ENCODE measurements around the gene SIPA1L3. TPM values are rescaled to one million over a fixed set of nuclear protein-coding genes. Genes with fewer than 3 reads are reported as not detected.
A peak's percentile ranks its signal among the peaks of the same experiment; 100 is the strongest.

Gene SIPA1L3
- polyA plus RNA-seq, 4 donors = 23.3 to 30.6 (median 23.9) TPM

- no peak for DNase-seq (ENCODE audit: low read depth in 4 of 4, low spot score in 3 of 4)
These were observed 68.1 kb downstream of the SIPA1L3 start for GRCh38 chr19:37975071-37975470.

GRCh38 chr19:37975596-37976515, 68.8 kb downstream of the SIPA1L3 start:
- DNase-seq (ENCODE audit: low read depth in 4 of 4, low spot score in 3 of 4) = no peak

DNA sequence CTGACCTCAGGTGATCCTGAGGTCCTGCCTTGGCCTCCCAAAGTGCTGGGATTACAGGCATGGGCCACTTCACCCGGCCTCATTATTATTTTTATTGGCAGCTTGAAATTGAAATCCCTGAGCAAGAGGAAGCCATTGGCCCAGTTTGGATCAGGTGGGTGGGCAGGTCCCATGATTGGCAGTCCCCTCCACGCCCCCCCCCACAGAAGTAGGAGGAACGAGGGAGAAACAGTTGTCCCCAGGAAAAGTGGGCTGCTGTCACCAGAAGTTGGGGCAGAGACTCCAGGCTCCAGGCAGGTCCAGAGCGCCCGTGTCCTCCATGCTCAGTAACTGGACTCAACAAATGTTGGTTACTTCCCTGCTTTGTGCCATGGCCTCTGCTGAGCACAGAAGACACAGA, 70.4 kb downstream of the SIPA1L3 start:
- no peak for DNase-seq (ENCODE audit: low read depth in 4 of 4, low spot score in 3 of 4)

DNA sequence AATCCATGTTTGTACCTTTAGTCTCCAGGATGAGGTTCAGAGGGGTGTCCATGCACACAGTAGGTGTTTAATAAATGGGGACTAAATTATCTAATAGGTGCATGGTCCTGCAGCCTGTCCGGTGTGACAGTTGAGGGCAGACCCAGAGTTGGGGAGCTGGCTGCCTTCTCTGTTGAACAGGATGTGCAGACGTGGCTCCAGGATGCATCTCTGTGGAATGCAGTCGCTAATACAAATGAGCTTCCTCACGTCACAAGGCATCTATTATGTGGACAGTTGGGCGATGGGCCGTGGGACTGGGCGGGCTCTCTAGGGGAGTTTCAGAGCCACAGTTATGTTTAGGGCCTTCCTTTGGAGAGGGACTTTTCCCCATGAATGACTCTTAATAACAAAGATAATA, 71.0 kb downstream of the SIPA1L3 start:
- DNase-seq (ENCODE audit: low read depth in 4 of 4, low spot score in 3 of 4) = no peak

DNA sequence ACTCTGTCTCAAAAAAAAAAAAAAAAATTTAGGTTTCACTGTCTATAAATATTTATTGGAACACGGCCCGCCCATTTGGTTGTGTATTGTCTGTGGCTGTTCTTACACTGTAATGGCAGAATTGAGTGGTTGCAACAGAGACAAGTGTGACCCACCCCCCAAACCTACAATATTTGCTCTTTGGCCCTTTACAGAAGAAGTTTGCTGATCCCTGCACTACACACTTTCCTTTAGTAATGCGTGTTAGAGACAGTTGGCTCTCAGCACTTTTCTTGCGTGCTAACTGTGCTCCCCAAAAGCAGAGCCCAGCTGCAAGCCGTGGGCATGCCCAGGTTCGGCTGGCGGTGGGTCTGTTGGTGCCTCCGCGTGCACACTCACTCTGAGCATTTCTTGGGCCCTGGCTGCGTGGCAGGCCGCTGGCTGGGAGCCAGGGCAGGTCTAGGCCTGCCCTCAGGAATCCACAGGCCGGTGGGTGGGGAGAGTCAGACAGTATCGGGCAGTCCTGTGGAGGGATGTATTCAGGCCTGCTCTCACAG, 72.6 kb downstream of the SIPA1L3 start:
- DNase-seq (ENCODE audit: low read depth in 4 of 4, low spot score in 3 of 4) = no peak

GRCh38 chr19:37980419-37981170, 73.6 kb downstream of the SIPA1L3 start:
- peak in 2 of 4 donors; percentile 34 to 48 for DNase-seq (ENCODE audit: low read depth in 4 of 4, low spot score in 3 of 4)

- no peak for DNase-seq (ENCODE audit: low read depth in 4 of 4, low spot score in 3 of 4)
These were observed 74.9 kb downstream of the SIPA1L3 start for GRCh38 chr19:37981785-37982475.

- no peak for DNase-seq (ENCODE audit: low read depth in 4 of 4, low spot score in 3 of 4)
These were observed 75.6 kb downstream of the SIPA1L3 start for GRCh38 chr19:37982655-37983054.

DNA sequence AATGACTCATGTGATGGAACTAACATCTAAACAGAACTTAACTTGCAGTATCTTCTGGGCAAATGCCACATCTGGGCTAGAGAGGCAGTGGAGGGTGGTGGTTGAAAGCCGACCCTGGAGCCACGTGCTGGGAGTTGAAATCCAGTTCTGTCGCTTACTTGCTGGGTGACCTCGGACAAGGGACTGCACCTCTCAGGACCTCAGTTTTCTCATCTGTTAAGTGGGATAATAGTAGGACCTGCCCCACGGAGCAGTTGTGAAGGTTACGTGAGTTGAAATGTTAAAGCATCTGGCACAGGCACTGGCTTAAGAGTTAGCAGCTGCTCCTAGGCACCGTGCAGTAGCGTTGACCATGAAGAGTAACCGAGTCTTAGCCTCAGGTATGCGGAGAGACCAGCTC, 76.1 kb downstream of the SIPA1L3 start:
- no peak for DNase-seq (ENCODE audit: low read depth in 4 of 4, low spot score in 3 of 4)

DNA sequence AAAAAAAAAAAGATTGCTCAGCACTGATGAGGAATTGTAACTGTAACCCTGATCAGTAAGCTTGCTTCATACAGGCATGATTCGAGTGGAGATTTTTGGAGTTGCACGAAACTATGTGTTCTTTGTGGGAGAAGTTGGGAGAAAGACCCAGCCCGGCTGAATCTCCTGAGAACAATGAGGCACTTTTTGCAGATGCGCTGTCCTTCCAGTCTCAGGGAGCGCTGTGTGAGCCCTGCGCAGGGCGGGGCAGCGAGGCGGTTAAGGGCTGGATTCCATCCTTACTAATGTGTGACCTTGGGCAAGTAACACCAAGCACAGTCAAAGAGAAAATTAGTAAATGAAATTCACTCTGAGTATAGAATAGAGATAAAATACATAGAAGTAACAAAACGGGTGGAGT, 76.9 kb downstream of the SIPA1L3 start:
- no peak for DNase-seq (ENCODE audit: low read depth in 4 of 4, low spot score in 3 of 4)

GRCh38 chr19:37986048-37986750, 79.2 kb downstream of the SIPA1L3 start:
- no peak for DNase-seq (ENCODE audit: low read depth in 4 of 4, low spot score in 3 of 4)

DNA sequence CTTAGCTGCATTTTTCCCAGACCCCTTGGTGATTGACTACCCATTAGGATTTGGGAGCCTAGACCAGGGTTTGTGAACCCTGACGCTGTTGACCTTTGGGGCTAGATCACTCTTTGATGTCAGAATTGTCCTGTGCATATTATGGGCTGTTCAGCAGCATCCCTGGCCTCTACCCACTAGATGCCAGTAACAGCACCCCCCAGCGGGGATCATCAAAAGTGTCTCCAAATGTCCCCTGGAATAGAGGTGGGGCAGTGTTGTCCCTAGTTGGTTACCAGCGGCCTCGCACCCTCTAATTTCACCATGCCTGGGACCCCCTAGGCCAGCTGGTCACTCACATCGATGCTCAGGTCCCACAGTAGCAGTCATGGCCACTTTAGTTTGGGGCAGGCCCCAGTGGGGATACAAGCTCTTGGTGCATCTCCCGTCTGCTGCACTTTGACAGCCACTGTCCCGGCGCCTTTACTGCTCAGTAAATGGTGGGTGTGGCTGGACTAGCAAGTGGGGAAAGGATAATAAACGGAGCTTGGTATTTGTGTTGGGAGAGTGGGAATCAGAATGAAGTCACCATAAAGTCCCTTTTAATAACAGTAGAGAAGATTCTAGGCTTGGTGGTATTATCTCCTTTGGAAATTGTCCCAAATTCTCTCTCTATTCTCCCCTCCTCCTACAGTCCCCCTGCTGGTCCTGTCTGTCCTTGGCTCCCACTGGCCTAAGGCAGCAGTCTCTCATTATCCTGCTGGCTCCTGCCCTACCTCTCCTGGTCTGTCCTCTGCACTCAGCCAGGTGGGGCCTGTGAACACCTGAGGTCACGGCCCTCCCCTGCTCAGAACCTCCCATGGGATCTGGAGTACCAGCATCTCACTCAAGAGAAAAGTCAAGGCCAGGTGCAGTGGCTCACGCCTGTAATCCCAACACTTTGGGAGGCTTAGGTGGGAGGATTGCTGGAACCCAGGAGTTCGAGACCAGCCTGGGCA, 80.6 kb downstream of the SIPA1L3 start:
- no peak for DNase-seq (ENCODE audit: low read depth in 4 of 4, low spot score in 3 of 4)

GRCh38 chr19:37988758-37989635, 82.0 kb downstream of the SIPA1L3 start:
- DNase-seq (ENCODE audit: low read depth in 4 of 4, low spot score in 3 of 4) = no peak

DNA sequence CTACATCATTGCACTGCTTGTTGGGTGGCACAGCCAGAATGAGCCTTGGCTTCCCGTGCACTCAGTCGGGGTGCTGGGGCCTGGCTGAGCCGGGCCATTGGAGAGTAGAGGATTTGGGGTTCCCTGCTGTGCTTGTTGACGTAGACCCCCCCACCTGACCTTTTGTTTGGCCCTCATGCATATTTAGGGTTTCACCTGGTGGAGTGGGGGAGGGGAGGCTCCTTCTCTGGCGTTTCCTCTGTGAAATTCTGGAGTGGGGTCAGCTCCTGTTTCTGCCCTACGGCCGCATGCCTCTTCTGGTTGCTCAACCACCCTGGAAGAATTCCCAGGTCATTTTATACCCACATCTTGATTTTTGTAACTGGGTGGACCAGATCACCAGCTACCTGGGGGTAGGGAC, 82.8 kb downstream of the SIPA1L3 start:
- no peak for DNase-seq (ENCODE audit: low read depth in 4 of 4, low spot score in 3 of 4)

DNA sequence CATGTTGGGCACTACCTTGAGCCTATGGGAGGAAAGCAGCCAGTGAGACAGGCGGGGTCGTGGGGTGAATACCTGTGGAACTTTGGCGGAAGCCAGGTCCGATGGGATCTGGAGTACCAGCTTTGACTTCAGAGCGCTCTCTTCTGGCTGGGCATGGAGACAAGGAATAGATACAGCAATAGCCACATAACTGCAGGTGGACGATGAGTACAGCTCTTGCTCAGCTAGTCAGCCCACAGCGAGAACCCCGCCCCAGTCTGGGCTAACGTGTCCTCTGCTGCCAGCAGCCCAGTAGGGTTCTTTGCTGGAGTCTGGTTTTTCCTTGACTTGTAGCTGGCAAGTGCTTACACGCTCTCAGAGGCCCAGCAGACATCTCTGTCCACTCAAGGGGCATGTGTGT, 83.4 kb downstream of the SIPA1L3 start:
- DNase-seq (ENCODE audit: low read depth in 4 of 4, low spot score in 3 of 4) = no peak

- DNase-seq (ENCODE audit: low read depth in 4 of 4, low spot score in 3 of 4) = no peak
These were observed 84.3 kb downstream of the SIPA1L3 start for GRCh38 chr19:37991176-37991835.

GRCh38 chr19:37991841-37992248, 84.8 kb downstream of the SIPA1L3 start:
- no peak for DNase-seq (ENCODE audit: low read depth in 4 of 4, low spot score in 3 of 4)

DNA sequence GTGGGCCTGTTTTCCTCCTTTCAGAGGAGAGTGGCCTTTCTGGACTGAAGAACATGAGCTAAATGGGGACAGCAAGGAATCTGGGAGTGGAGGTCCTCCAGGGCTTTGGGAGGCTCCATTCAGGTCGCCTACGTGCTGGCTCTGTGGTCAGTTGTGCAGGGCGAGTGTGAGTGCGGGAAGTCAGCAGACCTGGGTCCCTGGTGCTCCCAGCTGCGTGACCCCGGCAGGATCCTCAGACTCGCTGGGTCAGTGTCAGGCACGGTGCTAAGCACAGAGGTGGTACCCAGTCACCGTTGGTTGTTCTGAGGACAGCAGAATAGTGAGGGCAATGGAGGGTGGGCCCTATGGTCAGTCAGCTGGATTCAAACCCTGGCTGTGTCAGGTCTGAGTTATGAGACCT, 85.8 kb downstream of the SIPA1L3 start:
- no peak for DNase-seq (ENCODE audit: low read depth in 4 of 4, low spot score in 3 of 4)

Data from right renal pelvis (tissue), 4 donors.